Activated T-helper 9 cell treated with anti-CD3 and anti-CD28 coated beads, Interleukin-2, amount 50 U/mL, for 16 hours (primary cell): ENCODE results near the gene DHRS13.

ENCODE experiments used
- DNase-seq: peaks from one replicate; pipeline ENCODE4 v3.0.0-alpha.2; 2020; ENCODE audit warnings: low read depth

The DHRS13 gene

GRCh38 chr17:28858801-28859355, 44.0 kb downstream of the DHRS13 start:
- DNase-seq: no peak

GRCh38 chr17:28857905-28858800, 44.7 kb downstream of the DHRS13 start:
- DNase-seq: no peak

GRCh38 chr17:28856028-28856574, 46.8 kb downstream of the DHRS13 start:
- DNase-seq: no peak

GRCh38 chr17:28855336-28855679, 47.6 kb downstream of the DHRS13 start:
- DNase-seq: no peak

DNA sequence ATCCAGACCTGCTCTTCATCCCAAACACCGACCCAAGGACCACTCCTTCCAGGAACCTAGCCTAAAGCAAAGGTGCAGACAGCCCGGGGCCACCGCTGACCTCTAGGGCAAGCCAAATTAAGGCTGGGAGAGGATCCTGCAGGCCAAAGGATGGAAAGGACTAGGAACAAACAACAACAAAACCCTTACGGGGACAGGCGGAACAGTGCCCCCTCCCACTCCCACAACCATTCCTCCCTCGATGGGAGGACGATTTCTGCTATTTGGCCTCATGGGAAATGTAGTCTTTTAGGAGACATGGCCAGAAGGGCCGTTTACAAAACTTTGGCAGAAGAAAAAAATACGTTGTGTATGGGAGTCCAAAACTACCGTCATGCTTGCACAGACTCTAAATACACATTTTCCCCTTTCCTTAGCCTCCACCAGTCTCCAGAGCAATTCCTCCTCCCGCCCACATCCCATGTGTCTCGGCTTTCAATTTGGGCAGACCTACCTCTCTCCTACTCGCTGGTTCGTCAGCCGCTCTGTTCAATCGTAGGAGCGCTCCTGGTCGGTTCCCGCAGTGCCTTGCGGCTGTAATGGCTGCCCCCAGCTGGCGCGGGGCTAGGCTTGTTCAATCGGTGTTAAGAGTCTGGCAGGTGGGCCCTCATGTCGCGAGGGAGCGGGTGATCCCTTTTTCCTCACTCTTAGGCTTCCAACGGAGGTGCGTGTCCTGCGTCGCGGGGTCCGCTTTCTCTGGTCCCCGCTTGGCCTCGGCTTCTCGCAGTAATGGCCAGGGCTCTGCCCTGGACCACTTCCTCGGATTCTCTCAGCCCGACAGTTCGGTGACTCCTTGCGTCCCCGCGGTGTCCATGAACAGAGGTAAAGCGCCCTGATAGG, 48.2 kb downstream of the DHRS13 start, which contains the start of gene ERAL1:
Gene ERAL1, plus strand, starts transcription at position 560 of the 879 bp plus-strand sequence. Its CDS starts 19 bp downstream, at position 579.
- peak; percentile 72 for DNase-seq

DNA sequence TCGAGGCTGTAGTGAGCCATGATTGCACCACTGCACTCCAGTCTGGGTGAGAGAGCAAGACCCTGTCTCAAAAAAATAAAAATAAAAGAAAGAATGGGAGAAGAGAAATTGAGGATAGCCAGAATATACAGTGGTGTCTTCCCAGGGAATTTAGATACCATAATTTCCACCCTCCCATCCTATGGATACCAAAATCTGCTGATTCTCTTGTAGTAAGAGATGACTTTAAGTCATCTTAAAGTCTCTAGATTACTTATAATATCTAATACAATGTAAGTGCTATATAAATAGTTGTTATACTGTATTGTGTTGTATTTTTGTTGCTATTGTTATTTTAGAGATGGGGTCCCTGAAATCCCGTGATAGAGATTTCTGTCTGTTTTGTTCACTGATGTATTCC, 49.6 kb downstream of the DHRS13 start:
- no peak for DNase-seq

DNA sequence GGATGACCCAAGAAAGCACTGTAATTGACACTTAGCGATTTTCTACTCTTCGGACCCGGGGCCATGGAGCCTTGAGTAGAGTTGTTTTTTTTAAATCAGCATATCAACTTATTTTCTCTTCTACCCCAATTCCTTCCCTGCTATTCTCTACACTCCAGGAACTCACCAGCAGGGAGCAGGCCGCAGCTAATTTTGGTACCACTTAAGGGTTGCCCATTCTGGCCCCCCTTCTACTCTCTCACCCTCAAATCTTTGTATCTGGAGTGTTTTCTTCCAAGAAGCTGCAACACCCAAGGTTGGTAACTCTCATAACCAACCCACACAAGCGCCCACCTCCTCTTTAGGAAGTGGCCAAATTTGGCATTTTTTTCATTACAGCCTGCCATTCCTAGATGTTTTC, 53.6 kb downstream of the DHRS13 start:
- no peak for DNase-seq

DNA sequence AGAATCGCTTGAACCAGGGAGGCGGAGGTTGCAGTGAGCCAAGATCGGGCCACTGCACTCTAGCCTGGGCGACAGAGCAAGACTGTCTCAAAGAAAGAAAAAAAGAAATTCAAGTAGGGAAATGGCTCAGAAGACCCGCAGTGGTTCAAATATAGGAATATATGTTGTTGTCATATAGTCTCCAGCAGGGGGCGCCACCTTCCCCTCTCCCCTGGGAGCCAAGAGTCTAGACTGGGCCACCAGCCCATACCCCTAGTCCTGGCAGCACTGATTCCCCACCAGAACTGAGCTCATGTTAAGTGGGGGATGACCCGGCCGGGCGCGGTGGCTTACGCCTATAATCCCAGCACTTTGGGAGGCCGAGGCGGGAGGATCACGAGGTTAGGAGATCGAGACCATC, 54.2 kb downstream of the DHRS13 start:
- DNase-seq: peak; percentile 34
